Activated CD4-positive, alpha-beta T cell treated with anti-CD3 and anti-CD28 coated beads for 24 hours (primary cell): Measurements from ENCODE around the gene MAML2.
"Not testable (repeated sequence)": the region's sequence is repeated elsewhere in the genome, so short reads cannot be mapped to it uniquely, and the experiment has no call there.

Experiments
- DNase-seq, 2 donors: peaks; one replicate each; pipeline ENCODE4 v3.0.0-alpha.2; 2020; ENCODE audit warnings: low read depth in 2 of 2

Gene MAML2

GRCh38 chr11:96186806-96187205 is 156.2 kb downstream of the MAML2 start:
- DNase-seq: no peak

GRCh38 chr11:96185220-96185768 is 157.7 kb downstream of the MAML2 start:
- DNase-seq: no peak

- DNase-seq: not testable (repeated sequence)
These were observed 162.1 kb downstream of the MAML2 start for GRCh38 chr11:96180937-96181336.

- DNase-seq: no peak
These were observed 162.7 kb downstream of the MAML2 start for GRCh38 chr11:96180341-96180740.

- DNase-seq: no peak
These were observed 163.1 kb downstream of the MAML2 start for GRCh38 chr11:96179905-96180304.

- DNase-seq: no peak
These were observed 164.1 kb downstream of the MAML2 start for GRCh38 chr11:96178887-96179279.

- no peak for DNase-seq
These were observed 164.7 kb downstream of the MAML2 start for GRCh38 chr11:96178049-96178886.

- no peak for DNase-seq
These were observed 165.8 kb downstream of the MAML2 start for GRCh38 chr11:96177146-96177545.

GRCh38 chr11:96173906-96174305 is 169.1 kb downstream of the MAML2 start:
- DNase-seq: no peak

- no peak for DNase-seq
These were observed 169.6 kb downstream of the MAML2 start for GRCh38 chr11:96173422-96173821.

GRCh38 chr11:96172604-96173003 is 170.4 kb downstream of the MAML2 start:
- DNase-seq: no peak

- DNase-seq: no peak
These were observed 173.7 kb downstream of the MAML2 start for GRCh38 chr11:96169250-96169649.

- DNase-seq: no peak
These were observed 174.4 kb downstream of the MAML2 start for GRCh38 chr11:96168623-96169022.

GRCh38 chr11:96167787-96168186 is 175.2 kb downstream of the MAML2 start:
- no peak for DNase-seq

- DNase-seq: no peak
These were observed 175.7 kb downstream of the MAML2 start for GRCh38 chr11:96167203-96167758.

- DNase-seq: no peak
These were observed 180.0 kb downstream of the MAML2 start for GRCh38 chr11:96162816-96163499.

- DNase-seq: no peak
These were observed 181.5 kb downstream of the MAML2 start for GRCh38 chr11:96161307-96162089.

- DNase-seq: no peak
These were observed 182.2 kb downstream of the MAML2 start for GRCh38 chr11:96160732-96161306.

- DNase-seq: no peak
These were observed 183.0 kb downstream of the MAML2 start for GRCh38 chr11:96159968-96160367.

- no peak for DNase-seq
These were observed 184.9 kb downstream of the MAML2 start for GRCh38 chr11:96158126-96158525.

- no peak for DNase-seq
These were observed 185.5 kb downstream of the MAML2 start for GRCh38 chr11:96157517-96157873.

GRCh38 chr11:96156379-96156722 is 186.6 kb downstream of the MAML2 start:
- no peak for DNase-seq
